ENCODE data around the gene PROB1. TPM values are rescaled to one million over a fixed set of nuclear protein-coding genes. Genes with fewer than 3 reads are reported as not detected.

PROB1 gene
- total RNA-seq, 4 donors from 2014 or later: 26.8 to 81.4 (median 52.9) TPM

DNA sequence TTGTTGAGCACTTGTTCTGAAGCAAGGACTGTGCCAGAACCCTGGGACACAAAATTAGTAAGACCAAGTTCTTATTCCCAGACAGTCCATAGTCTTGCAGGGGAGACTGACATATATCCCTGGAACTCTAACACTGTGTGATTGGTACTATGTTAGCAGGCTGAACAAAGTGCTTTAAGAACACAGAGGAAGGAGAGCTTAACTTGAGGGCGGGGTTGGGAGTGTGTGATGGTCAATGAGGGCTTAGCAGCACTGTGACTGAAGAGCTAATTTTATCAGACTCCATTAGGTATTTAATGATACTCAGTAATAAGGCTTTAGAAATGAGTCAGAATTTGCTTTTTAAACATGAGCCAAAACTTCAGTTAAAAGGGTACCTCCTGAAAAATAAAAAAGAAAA is 23.9 kb upstream of the PROB1 start:
- ATAC-seq: no peak
- intact Hi-C loops (cut with DNase I; ENCODE audit: low total_unique reads) (loop anchor here (5.0 to 10.0 kb wide), 3 partner anchors 144 to 266 kb away; partner anchors contain the start of gene UBE2D2), in situ Hi-C loops (cut with MboI; ENCODE audit: low sequenced_read_pairs in 4 of 4) (loop anchor here in 1 of 4 donors (5.0 kb wide), 1 partner anchor 99 kb away; no protein-coding TSS in a partner anchor)
- H3K9me3 ChIP-seq: no peaks in the 10 kb centered on the region
- DNase-seq: no peak
- peaks cover 58 to 60% of the 10 kb centered on the region in 2 donors for H3K4me1 ChIP-seq
- peaks cover 0 to 20% of the 10 kb centered on the region in 2 donors for H3K36me3 ChIP-seq
- peak overlapping the region; percentile 83 to 90 (median 87) for H3K27ac ChIP-seq
- H3K4me3 ChIP-seq: no peak overlapping the region
- no peaks in the 10 kb centered on the region for H3K27me3 ChIP-seq
- TF ChIP-seq, protein P1, sequence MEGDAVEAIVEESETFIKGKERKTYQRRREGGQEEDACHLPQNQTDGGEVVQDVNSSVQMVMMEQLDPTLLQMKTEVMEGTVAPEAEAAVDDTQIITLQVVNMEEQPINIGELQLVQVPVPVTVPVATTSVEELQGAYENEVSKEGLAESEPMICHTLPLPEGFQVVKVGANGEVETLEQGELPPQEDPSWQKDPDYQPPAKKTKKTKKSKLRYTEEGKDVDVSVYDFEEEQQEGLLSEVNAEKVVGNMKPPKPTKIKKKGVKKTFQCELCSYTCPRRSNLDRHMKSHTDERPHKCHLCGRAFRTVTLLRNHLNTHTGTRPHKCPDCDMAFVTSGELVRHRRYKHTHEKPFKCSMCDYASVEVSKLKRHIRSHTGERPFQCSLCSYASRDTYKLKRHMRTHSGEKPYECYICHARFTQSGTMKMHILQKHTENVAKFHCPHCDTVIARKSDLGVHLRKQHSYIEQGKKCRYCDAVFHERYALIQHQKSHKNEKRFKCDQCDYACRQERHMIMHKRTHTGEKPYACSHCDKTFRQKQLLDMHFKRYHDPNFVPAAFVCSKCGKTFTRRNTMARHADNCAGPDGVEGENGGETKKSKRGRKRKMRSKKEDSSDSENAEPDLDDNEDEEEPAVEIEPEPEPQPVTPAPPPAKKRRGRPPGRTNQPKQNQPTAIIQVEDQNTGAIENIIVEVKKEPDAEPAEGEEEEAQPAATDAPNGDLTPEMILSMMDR (IDR thresholded peaks at IDR 0.05 in 4 of 5, conservative IDR thresholded peaks at IDR 0.05 in 1 of 5): no peak
- no peak for TF ChIP-seq POLR2A (IDR thresholded peaks at IDR 0.05)

DNA sequence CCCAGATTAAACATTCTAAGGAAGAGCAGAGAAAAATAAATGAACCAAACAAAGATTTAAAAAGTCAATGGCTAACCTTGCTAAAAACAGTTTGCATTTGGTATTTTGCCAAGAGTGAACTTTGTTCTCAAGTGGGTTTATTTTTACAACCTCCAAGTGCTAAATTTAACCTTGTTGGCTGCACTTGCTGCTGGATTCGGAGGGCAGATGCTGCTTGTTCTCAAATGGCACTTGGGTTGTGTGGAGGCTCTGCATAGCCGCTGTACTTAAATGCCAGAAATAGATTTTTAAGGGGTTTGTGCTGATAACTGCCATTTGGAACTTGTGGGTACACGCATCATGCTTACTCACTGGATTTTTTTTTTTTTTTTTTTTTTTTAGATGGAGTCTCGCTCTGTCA is 22.3 kb upstream of the PROB1 start:
- TF ChIP-seq POLR2A (IDR thresholded peaks at IDR 0.05): no peak
- TF ChIP-seq, protein P1 (IDR thresholded peaks at IDR 0.05 in 4 of 5, conservative IDR thresholded peaks at IDR 0.05 in 1 of 5): no peak
- H3K36me3 ChIP-seq: peaks cover 0 to 11% of the 10 kb centered on the region in 2 donors
- no peak overlapping the region for H3K4me3 ChIP-seq
- intact Hi-C loops (cut with DNase I; ENCODE audit: low total_unique reads): loop anchor here (5.0 to 10.0 kb wide), 3 partner anchors 145 to 268 kb away; partner anchors contain the start of gene UBE2D2
- H3K4me1 ChIP-seq: peaks cover 58 to 61% of the 10 kb centered on the region in 2 donors
- peak overlapping the region; percentile 83 to 90 (median 87) for H3K27ac ChIP-seq
- H3K9me3 ChIP-seq: no peaks in the 10 kb centered on the region
- H3K27me3 ChIP-seq: no peaks in the 10 kb centered on the region
- DNase-seq (peak; percentile 64 to 79), ATAC-seq (peak; percentile 69 to 79)
- in situ Hi-C loops (cut with MboI; ENCODE audit: low sequenced_read_pairs in 4 of 4): loop anchor here in 1 of 4 donors (5.0 kb wide), 1 partner anchor 100 kb away; no protein-coding TSS in a partner anchor

DNA sequence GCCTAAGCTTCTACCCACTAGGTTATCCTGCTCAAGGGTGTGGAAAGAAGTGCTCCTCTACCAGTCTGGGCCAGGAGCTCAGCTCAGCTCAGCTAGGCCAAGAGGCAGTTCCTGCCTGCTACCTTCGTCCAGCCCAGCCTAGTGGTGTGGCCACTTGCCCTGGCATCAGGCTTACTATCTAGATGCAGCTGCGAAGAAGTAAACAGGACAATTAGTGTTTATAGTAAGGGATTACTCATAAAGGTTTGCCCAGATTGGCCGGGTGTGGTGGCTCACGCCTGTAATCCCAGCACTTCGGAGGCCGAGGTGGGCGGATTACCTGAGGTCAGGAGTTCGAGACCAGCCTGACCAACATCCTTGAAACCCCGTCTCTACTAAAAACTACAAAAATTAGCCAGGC is 21.7 kb upstream of the PROB1 start:
- Histone ChIP-seq H3K4me3 (no peak overlapping the region), H3K27ac (peak overlapping the region; percentile 83 to 90 (median 87)), H3K9me3 (no peaks in the 10 kb centered on the region), H3K36me3 (peaks cover 0 to 11% of the 10 kb centered on the region in 2 donors), H3K27me3 (no peaks in the 10 kb centered on the region), H3K4me1 (peaks cover 58 to 61% of the 10 kb centered on the region in 2 donors)
- TF ChIP-seq, protein P1 (IDR thresholded peaks at IDR 0.05 in 4 of 5, conservative IDR thresholded peaks at IDR 0.05 in 1 of 5): no peak
- no peak for TF ChIP-seq POLR2A (IDR thresholded peaks at IDR 0.05)
- intact Hi-C loops (cut with DNase I; ENCODE audit: low total_unique reads): loop anchor here (5.0 to 10.0 kb wide), 3 partner anchors 146 to 268 kb away; partner anchors contain the start of gene UBE2D2
- ATAC-seq (peak; percentile 15 to 31), DNase-seq (peak; percentile 53 to 54)
- in situ Hi-C loops (cut with MboI; ENCODE audit: low sequenced_read_pairs in 4 of 4): loop anchor here in 1 of 4 donors (5.0 kb wide), 1 partner anchor 101 kb away; no protein-coding TSS in a partner anchor

- peaks cover 63 to 64% of the 10 kb centered on the region in 2 donors for H3K4me1 ChIP-seq
- H3K36me3 ChIP-seq: peaks cover 0 to 3% of the 10 kb centered on the region in 2 donors
- TF ChIP-seq, protein P1 (IDR thresholded peaks at IDR 0.05 in 4 of 5, conservative IDR thresholded peaks at IDR 0.05 in 1 of 5): no peak
- no peak for TF ChIP-seq POLR2A (IDR thresholded peaks at IDR 0.05)
- no peaks in the 10 kb centered on the region for H3K27me3 ChIP-seq
- ATAC-seq (no peak), DNase-seq (no peak)
- in situ Hi-C loops (cut with MboI; ENCODE audit: low sequenced_read_pairs in 4 of 4) (loop anchor here in 1 of 4 donors (5.0 kb wide), 1 partner anchor 101 kb away; no protein-coding TSS in a partner anchor), intact Hi-C loops (cut with DNase I; ENCODE audit: low total_unique reads) (loop anchor here (5.0 to 10.0 kb wide), 3 partner anchors 146 to 269 kb away; partner anchors contain the start of gene UBE2D2)
- no peaks in the 10 kb centered on the region for H3K9me3 ChIP-seq
- H3K4me3 ChIP-seq: no peak overlapping the region
- peak overlapping the region; percentile 83 to 90 (median 87) for H3K27ac ChIP-seq
Observed at GRCh38 chr5:139415869-139416268, 21.0 kb upstream of the PROB1 start.

All from gastrocnemius medialis (tissue), 4 donors.